ENCODE data around the gene MYO5C.

MYO5C gene

GRCh38 chr15:52278135-52278534 is 17.5 kb downstream of the MYO5C start:
- no peak for DNase-seq (ENCODE audit: low read depth in 2 of 2, low spot score in 1 of 2)

DNA sequence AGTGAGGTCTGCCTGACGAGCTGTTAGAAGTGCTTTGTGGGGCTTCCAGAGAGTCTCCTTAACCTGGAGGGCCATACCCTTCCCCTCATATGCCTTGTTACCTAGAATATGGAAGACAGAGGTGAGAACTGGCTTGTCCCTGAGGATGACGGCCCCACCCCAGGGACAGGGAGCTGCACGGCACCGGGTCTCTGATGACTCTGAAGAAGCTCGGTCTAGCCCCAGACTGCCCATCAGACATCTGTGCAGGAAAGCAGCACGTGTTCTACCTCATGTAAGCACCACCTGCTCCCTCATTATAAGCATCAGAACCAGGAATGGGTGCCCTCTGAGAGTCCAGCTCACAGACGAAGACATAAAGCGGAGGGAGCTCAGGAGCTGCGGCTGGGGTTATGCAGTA is 18.0 kb downstream of the MYO5C start:
- DNase-seq (ENCODE audit: low read depth in 2 of 2, low spot score in 1 of 2), result no peak

DNA sequence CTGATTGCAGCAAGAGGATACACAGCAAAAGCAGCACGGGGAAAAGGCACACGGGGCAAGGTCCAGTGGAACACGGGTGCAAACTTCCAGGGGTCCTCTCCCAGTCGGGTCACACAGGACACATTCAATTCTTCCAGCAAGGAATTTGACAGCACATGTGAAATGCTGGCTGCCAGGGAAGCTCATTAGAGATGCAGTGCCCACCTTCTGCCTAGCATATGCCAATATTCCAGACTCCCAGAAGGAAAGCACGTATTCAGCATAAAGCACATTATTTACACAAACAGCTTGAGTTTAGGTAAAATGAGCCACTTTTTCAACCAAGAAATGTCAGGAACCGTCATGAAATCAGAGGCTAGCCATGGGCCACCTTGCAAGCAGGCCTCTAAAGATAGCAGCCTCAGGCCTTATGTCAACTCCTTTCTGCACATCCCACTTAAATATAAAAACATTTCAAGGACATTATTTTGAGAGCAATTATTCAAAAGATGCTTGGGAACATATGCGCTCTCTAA is 19.3 kb downstream of the MYO5C start:
- DNase-seq (ENCODE audit: low read depth in 2 of 2, low spot score in 1 of 2), result no peak

- no peak for DNase-seq (ENCODE audit: low read depth in 2 of 2, low spot score in 1 of 2)
These were observed 31.9 kb downstream of the MYO5C start for GRCh38 chr15:52263563-52264282.

DNA sequence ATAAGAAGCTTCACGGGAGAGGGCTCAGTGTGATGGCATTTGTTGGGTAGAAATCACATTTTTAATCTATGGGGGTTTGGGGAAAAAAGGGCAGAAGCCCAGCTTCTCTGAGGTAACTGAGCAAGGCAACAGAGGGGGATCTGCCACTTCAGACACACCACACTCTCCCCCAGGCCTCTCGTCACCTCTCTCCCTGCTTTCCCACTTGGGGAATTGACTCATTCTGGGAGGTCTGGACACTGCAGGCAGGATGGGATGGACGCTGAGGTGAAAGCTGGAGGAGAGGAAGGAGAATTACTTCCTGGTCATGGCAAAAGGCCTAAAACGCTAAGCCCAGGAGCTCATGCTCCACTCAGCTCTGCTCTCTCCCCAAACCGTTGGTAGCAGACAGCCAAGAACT is 33.2 kb downstream of the MYO5C start:
- DNase-seq (ENCODE audit: low read depth in 2 of 2, low spot score in 1 of 2), result no peak

DNA sequence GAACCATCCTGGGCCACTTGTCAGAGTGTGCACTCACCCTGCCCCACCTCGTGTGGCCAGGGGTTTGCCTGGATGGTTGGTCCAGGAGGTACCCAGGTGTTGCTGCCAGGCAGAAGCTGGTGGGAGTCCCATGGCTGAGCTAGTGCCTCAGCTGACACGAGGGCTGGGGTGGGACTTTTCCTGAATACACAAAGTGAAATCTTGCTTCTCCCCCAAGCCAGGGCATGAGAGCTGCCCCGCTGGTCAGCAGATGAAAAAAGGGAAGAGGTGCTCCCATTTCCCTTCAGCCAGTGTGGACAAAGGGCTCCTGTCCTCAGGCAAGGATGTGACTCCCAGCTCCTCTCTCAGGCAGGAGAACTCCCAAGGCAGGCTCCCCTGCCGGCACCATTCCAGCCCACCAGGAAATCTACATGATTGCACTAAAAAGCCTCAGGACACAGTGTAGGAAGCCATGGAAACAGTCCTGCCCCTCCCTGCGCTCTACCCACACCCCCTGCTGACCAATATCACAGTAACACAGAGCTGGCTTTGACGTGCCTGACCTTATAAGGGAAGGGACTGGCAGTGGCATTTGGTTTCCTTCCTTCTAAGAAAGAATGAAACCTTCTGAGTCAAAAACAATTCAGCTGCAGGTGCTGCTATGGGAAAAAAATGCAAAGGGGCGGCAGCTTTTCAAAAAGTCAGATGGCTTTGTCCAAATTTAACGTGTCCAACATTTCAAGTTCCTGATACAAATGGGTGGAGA is 33.9 kb downstream of the MYO5C start:
- DNase-seq (ENCODE audit: low read depth in 2 of 2, low spot score in 1 of 2), result no peak

- DNase-seq (ENCODE audit: low read depth in 2 of 2, low spot score in 1 of 2), result no peak
These were observed 34.6 kb downstream of the MYO5C start for GRCh38 chr15:52261026-52261425.

- DNase-seq (ENCODE audit: low read depth in 2 of 2, low spot score in 1 of 2), result no peak
These were observed 36.1 kb downstream of the MYO5C start for GRCh38 chr15:52259503-52259902.

GRCh38 chr15:52258461-52258860 is 37.1 kb downstream of the MYO5C start:
- DNase-seq (ENCODE audit: low read depth in 2 of 2, low spot score in 1 of 2), result no peak

GRCh38 chr15:52257734-52258062 is 37.9 kb downstream of the MYO5C start:
- DNase-seq (ENCODE audit: low read depth in 2 of 2, low spot score in 1 of 2), result no peak

DNA sequence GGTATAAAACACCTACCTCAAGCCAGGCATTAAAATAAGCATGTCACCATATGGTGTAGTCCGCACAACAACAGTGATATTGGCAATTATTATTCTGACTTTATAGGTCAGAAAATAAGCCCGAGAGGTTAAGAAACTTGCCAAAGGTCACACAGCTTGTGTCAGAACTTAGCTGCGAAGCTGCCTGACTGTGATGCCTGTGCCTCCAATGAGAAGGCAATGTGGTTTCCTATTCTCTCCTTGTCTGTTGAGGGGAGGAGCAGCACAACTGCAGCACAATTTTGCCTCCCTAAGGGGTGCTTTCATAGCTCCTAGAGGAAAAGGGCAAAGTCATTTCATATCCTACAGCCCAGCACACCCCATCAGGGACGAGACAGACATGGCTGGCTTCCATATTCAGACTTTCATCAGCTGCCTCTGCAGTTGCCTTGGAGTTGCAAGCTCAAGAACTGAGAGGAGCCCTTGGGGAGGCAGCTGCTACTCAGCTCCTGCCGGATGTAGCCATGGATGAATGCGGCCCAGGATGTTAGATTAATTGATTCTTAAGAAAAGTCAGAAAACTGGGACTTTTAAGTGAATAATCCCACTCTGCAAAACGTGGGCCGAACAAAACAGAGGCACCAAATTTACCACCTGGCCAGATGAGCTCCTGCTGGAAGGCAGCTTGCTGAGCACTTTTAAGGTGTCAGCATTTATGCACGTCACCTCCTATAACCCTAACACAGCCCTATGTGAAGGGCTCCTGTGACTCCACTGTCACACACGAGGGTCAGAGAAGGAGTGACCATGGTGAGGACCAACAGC is 38.5 kb downstream of the MYO5C start:
- no peak for DNase-seq (ENCODE audit: low read depth in 2 of 2, low spot score in 1 of 2)

DNA sequence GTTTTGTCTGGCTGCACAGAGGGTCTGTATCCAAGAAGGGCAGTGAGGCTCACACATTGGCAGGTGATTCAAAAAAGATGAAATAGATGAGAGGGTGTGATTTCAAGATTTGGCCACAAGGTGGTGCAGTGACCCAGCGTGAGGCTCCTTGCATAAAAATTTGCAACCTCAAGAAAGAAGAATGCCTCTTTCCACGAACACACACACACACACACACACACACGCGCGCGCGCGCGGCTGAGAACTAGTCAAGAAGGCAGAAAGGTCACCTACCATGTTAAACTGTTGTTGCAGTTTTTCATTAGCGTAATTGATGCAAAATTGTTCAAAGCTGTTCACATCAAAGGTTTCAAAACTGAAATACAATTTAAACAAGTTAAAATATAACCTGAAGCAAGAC is 39.2 kb downstream of the MYO5C start:
- peak; percentile 42 to 61 for DNase-seq (ENCODE audit: low read depth in 2 of 2, low spot score in 1 of 2)

DNA sequence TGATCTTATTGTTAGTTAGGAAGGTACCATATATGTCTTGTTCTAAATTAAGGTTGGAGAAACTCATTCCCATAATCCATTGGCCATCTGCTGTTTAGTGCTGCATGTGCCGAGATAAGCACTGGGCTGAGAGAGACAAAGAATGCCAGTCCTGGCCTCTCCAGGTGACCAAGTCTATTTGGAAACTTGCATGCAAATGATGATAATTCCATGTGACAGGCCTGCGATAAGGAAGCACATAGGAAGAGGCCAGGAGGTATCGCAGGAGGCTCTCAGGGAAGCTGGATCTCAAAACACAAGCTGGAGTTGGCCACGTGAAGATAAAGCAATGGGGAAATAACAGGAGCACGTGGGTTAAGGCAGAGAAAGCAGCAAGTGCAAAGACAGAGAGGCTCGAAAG is 39.7 kb downstream of the MYO5C start:
- no peak for DNase-seq (ENCODE audit: low read depth in 2 of 2, low spot score in 1 of 2)

DNA sequence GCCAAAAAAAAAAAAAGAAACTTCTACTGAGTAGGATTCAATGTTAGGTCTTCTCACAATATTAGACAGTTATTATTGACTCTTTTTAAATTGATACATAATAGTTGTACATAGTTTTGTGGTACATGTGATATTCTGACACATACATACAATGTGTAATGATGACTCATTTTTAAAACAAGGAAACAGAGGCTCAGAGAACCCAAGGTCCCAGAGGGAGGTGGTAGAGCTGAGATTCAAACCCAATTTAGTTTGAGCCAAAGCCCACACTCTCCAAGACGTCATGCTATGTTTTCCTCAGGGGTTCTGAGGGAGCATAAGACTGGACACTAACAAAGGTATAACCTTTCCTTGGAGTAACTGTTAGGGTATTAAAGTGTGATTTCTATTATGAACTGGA is 40.6 kb downstream of the MYO5C start:
- DNase-seq (ENCODE audit: low read depth in 2 of 2, low spot score in 1 of 2), result no peak

- DNase-seq (ENCODE audit: low read depth in 2 of 2, low spot score in 1 of 2), result no peak
These were observed 41.2 kb downstream of the MYO5C start for GRCh38 chr15:52254391-52254790.

- DNase-seq (ENCODE audit: low read depth in 2 of 2, low spot score in 1 of 2), result no peak
These were observed 42.8 kb downstream of the MYO5C start for GRCh38 chr15:52252781-52253180.

DNA sequence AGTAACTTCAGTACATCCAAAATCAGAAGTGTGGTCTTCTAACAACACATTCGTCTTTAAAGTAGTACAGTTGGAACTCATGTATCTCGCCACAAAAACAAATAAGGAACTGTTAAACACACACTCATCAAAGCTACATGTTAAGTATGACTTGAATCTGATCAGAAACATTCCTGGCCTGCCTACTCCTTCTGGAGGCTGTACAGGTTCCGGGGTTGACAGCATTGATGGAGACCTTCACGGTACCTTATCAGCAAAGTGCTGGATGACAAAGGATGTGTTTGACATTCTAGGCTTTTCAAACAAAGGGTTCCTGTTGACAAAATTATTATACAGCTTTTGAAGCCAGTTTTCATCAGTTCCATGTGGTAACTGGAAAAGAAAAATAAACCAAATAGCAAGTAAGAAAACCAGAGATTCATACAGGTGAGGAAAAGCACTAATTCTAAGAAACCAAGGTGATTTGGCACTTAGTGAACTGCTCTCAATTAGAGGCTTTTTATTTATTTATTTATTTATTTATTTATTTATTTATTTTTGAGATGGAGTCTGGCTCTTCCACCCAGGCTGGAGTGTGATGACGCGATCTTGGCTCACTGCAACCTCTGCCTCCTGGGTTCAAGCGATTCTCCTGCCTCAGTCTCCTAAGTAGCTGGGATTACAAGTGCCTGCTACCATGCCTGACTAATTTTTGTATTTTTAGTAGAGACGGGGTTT is 44.3 kb downstream of the MYO5C start:
- DNase-seq (ENCODE audit: low read depth in 2 of 2, low spot score in 1 of 2), result no peak

DNA sequence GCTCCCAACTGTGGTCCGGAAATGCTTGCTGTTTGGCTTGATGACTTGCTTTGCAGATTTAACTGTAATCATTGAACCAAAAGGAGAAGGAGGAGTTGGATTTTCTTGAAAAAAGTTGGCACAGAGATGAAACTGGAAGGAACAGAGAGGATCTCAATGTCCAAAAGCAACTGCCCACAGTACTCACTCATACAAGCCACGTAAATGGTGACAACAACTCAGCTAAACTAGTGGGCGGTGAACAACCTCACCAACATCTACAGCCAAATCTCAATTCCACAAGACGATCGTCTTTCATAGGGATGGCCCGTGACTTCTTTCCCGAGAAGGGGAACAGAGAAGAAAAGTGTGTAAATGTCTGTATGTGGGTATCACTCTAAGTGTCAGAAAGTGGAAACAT is 48.1 kb downstream of the MYO5C start:
- DNase-seq (ENCODE audit: low read depth in 2 of 2, low spot score in 1 of 2), result no peak

GRCh38 chr15:52246686-52247431 is 48.7 kb downstream of the MYO5C start:
- DNase-seq (ENCODE audit: low read depth in 2 of 2, low spot score in 1 of 2), result no peak

DNA sequence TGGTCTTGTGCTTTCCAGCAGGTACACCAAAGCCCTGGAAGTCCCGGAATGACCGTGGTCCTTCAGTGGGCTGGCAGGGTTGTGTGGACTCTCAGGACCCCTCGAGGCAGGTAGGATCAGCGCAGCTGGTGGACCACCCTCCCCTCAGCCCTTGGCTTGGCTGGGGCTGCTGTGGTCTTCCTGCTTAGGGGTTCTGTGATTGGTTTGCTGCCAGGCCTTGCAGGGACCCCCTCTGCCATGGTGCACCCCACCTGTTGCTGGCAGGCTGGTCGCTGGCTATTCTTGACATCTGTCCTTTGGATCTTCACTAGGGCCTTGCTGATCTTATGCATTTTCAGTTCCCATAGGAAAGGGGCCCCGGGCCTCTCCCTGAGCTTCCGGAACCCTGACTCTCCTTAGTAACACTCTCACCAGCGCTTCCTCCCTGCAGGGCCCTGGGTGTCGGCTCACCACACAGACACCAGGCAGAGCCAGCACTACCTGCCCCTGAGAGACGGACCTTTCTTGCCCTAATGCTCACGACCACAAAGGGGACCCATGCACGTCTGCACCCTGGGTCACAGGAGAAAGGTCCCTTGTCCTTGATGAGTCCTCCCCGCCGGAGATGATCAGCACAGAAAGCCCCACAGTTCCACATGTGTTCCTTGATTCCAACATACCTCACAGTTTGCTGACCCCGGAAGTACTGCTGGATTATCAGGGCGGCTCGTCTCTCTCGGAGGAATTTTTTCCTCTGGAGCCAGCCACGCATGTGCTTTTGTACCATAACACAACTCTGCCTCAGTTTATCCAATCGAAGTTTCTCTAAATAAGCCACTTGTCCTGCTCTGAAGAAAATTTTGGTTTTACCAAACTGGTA is 51.7 kb downstream of the MYO5C start:
- DNase-seq (ENCODE audit: low read depth in 2 of 2, low spot score in 1 of 2), result no peak

All from stimulated activated CD8-positive, alpha-beta memory T cell treated with anti-CD3 and anti-CD28 coated beads, Interleukin-4, amount 100 ng/mL, for 1 hour (primary cell).